IMR-90 (cell line): Measurements from ENCODE around the gene CRTAC1. TPM values are rescaled to one million over a fixed set of nuclear protein-coding genes. Genes with fewer than 3 reads are reported as not detected.

Experiments used
- ATAC-seq: fragments of 200-7000 bp; cut with Tn5 transposase; 2 replicates; pipeline ENCODE4 v1.9.1; 2020; ENCODE audit warnings: low read depth, mild to moderate bottlenecking, moderate library complexity
- BruUV-seq: library from RNA; stranded (reverse); fragments of 400-500 nt; replicated peaks from 2 replicates; lab custom pipeline; 2021; lab: Mats Ljungman, UMichigan
- CTCF ChIA-PET: fragments of 300-600 bp; formaldehyde crosslinking; extraction: SDS; loops from one replicate; lab custom pipeline; 2021; ENCODE audit warnings: antibody characterized with exemption; lab: Yijun Ruan, JAX
- POLR2A ChIA-PET: fragments of 300-600 bp; sonication (Branson Sonifier 250); formaldehyde crosslinking; loops from one replicate; lab custom pipeline; 2022; ENCODE audit warnings: antibody characterized with exemption; ENCODE audit not compliant: unreplicated experiment; lab: Charles Lee
- DNase-seq: peaks from one replicate; pipeline ENCODE4 v3.0.0; 2013
- H2AFZ ChIP-seq: replicated peaks from 2 replicates; pipeline ENCODE3; 2013; ENCODE audit warnings: low read length, mild to moderate bottlenecking; ENCODE audit not compliant: poor library complexity
- H2AK5ac ChIP-seq: 2 replicates; pipeline ENCODE4 v1.6.1; 2013; ENCODE audit warnings: low read depth, low read length, inconsistent platforms
- H2AK9ac ChIP-seq: replicated peaks from 2 replicates; pipeline ENCODE3; 2013; ENCODE audit warnings: mild to moderate bottlenecking, low read depth, low read length, moderate library complexity; ENCODE audit not compliant: poor library complexity
- H2BK120ac ChIP-seq: 2 replicates; pipeline ENCODE4 v1.6.1; 2013; ENCODE audit warnings: low read depth, low read length, inconsistent platforms
- H2BK15ac ChIP-seq: 3 replicates; pipeline ENCODE4 v1.6.1; 2013; ENCODE audit warnings: low read depth, low read length, inconsistent platforms
- H2BK20ac ChIP-seq: 2 replicates; pipeline ENCODE4 v1.6.1; 2013; ENCODE audit warnings: low read depth, mild to moderate bottlenecking, inconsistent platforms, low read length, moderate library complexity
- H2BK5ac ChIP-seq: 2 replicates; pipeline ENCODE4 v1.6.1; 2013; ENCODE audit warnings: mild to moderate bottlenecking, low read depth, low read length, inconsistent platforms; ENCODE audit not compliant: poor library complexity, severe bottlenecking
- H3K14ac ChIP-seq: replicated peaks from 2 replicates; pipeline ENCODE4 v1.6.1; 2013; ENCODE audit warnings: low read depth, low read length, inconsistent platforms
- H3K18ac ChIP-seq: 2 replicates; pipeline ENCODE4 v1.6.1; 2013; ENCODE audit warnings: low read depth, low read length, control low read depth
- H3K23ac ChIP-seq: 2 replicates; pipeline ENCODE4 v1.6.1; 2013; ENCODE audit warnings: low read depth, low read length, inconsistent platforms
- H3K27ac ChIP-seq: 2 replicates; pipeline ENCODE4 v1.5.1; 2013; ENCODE audit warnings: mild to moderate bottlenecking, control low read depth, low read length; ENCODE audit not compliant: insufficient read depth
- H3K27me3 ChIP-seq: 2 replicates; pipeline ENCODE4 v1.6.1; 2013; ENCODE audit warnings: low read length; ENCODE audit not compliant: control insufficient read depth, insufficient read depth
- H3K36me3 ChIP-seq: 2 replicates; pipeline ENCODE4 v1.6.1; 2013; ENCODE audit warnings: low read length, mixed read lengths; ENCODE audit not compliant: control insufficient read depth, insufficient read depth
- H3K4ac ChIP-seq: 2 replicates; pipeline ENCODE4 v1.6.1; 2013; ENCODE audit warnings: low read depth, low read length, inconsistent platforms
- H3K4me1 ChIP-seq: 2 replicates; pipeline ENCODE4 v1.6.1; 2013; ENCODE audit warnings: low read length, mixed read lengths; ENCODE audit not compliant: control insufficient read depth, insufficient read depth
- H3K4me2 ChIP-seq: 2 replicates; pipeline ENCODE4 v1.6.1; 2013; ENCODE audit warnings: low read depth, mild to moderate bottlenecking, control low read depth, low read length, moderate library complexity
- H3K4me3 ChIP-seq: 2 replicates; pipeline ENCODE4 v1.5.1; 2013; ENCODE audit warnings: low read depth, mild to moderate bottlenecking, control low read depth, low read length, moderate library complexity; ENCODE audit not compliant: insufficient read depth
- H3K56ac ChIP-seq: 2 replicates; pipeline ENCODE4 v1.6.1; 2013; ENCODE audit warnings: low read length, inconsistent platforms; ENCODE audit not compliant: insufficient read depth; ENCODE audit errors: extremely low read depth
- H3K79me1 ChIP-seq, 2 experiments: 2 replicates each; pipeline ENCODE4 v1.6.1; 2013; ENCODE audit warnings: low read length in 2 of 2, inconsistent platforms in 1 of 2, low read depth in 1 of 2
- H3K9ac ChIP-seq: 2 replicates; pipeline ENCODE4 v1.6.1; 2013; ENCODE audit warnings: low read depth, low read length, control low read depth
- H3K9me1 ChIP-seq: 2 replicates; pipeline ENCODE4 v1.6.1; 2013; ENCODE audit warnings: low read length, inconsistent platforms; ENCODE audit not compliant: insufficient read depth
- H3K9me3 ChIP-seq: 2 replicates; pipeline ENCODE4 v1.6.1; 2013; ENCODE audit warnings: low read length; ENCODE audit not compliant: control insufficient read depth, insufficient read depth
- H4K20me1 ChIP-seq: 2 replicates; pipeline ENCODE4 v1.6.1; 2013; ENCODE audit warnings: low read length, inconsistent platforms; ENCODE audit not compliant: insufficient read depth
- H4K5ac ChIP-seq: 2 replicates; pipeline ENCODE4 v1.6.1; 2013; ENCODE audit warnings: mild to moderate bottlenecking, low read depth, low read length, control low read depth
- H4K8ac ChIP-seq, 2 experiments: 2 replicates each; pipeline ENCODE4 v1.6.1; 2013; ENCODE audit warnings: low read depth in 2 of 2, low read length in 2 of 2, control low read depth in 1 of 2, inconsistent platforms in 1 of 2
- H4K91ac ChIP-seq: 2 replicates; pipeline ENCODE4 v1.6.1; 2013; ENCODE audit warnings: low read depth, low read length, inconsistent platforms; ENCODE audit not compliant: insufficient read depth
- BHLHE40 ChIP-seq: fragments of 150-350 bp; IDR thresholded peaks from 2 replicates; pipeline ENCODE4 v1.6.1; 2016; ENCODE audit warnings: mild to moderate bottlenecking, low read depth, low read length
- CEBPB ChIP-seq: IDR thresholded peaks from 2 replicates; pipeline ENCODE4 v1.6.1; 2012; ENCODE audit warnings: low read depth, low read length, improper control_type of control experiment
- CHD1 ChIP-seq: IDR thresholded peaks from 2 replicates; pipeline ENCODE4 v1.6.1; 2012; ENCODE audit warnings: low read depth, low read length, improper control_type of control experiment
- FOS ChIP-seq: fragments of 150-350 bp; IDR thresholded peaks from 2 replicates; pipeline ENCODE4 v1.6.1; 2016; ENCODE audit warnings: low read depth, low read length
- MAFK ChIP-seq: IDR thresholded peaks from 2 replicates; pipeline ENCODE4 v1.6.1; 2012; ENCODE audit warnings: low read depth, low read length, improper control_type of control experiment
- MAZ ChIP-seq: IDR thresholded peaks from 2 replicates; pipeline ENCODE4 v1.6.1; 2012; ENCODE audit warnings: low read depth, mild to moderate bottlenecking, low read length, improper control_type of control experiment, moderate library complexity, borderline replicate concordance
- MXI1 ChIP-seq: IDR thresholded peaks from 2 replicates; pipeline ENCODE4 v1.6.1; 2012; ENCODE audit warnings: low read depth, mild to moderate bottlenecking, low read length, moderate library complexity, borderline replicate concordance
- NFE2L2 ChIP-seq: fragments of 150-350 bp; IDR thresholded peaks from 2 replicates; pipeline ENCODE4 v1.6.1; 2016; ENCODE audit warnings: low read depth, mild to moderate bottlenecking, low read length
- POLR2A ChIP-seq: IDR thresholded peaks from 2 replicates; pipeline ENCODE4 v1.6.1; 2012; ENCODE audit warnings: mild to moderate bottlenecking, low read depth, low read length
- RAD21 ChIP-seq: IDR thresholded peaks from 2 replicates; pipeline ENCODE4 v1.6.1; 2012; ENCODE audit warnings: low read length, improper control_type of control experiment
- RCOR1 ChIP-seq: IDR thresholded peaks from 2 replicates; pipeline ENCODE4 v1.6.1; 2012; ENCODE audit warnings: mild to moderate bottlenecking, low read length, improper control_type of control experiment; ENCODE audit not compliant: insufficient replicate concordance
- RFX5 ChIP-seq: IDR thresholded peaks from 2 replicates; pipeline ENCODE4 v1.8.0; 2012; ENCODE audit warnings: low read depth, mild to moderate bottlenecking, low read length, moderate library complexity
- SMC3 ChIP-seq: fragments of 150-350 bp; IDR thresholded peaks from 2 replicates; pipeline ENCODE4 v1.6.1; 2016; ENCODE audit warnings: low read depth, mild to moderate bottlenecking, antibody characterized with exemption, low read length, moderate library complexity
- WGBS, 2 experiments: methylation state at CpG; one replicate each; pipeline versions ENCODE4 v1.1.5 to v1.1.7; 2013; ENCODE audit warnings: missing lambda C conversion rate in 2 of 2; ENCODE audit not compliant: insufficient read length in 1 of 2; ENCODE audit errors: extremely low coverage in 2 of 2; 5-methylcytosine and 5-hydroxymethylcytosine counted together
- dilution Hi-C: fragments of 300-500 bp; cut with HindIII; formaldehyde crosslinking; loops from one replicate; pipeline ENCODE4 v1.14.3; 2018; ENCODE audit warnings: low sequenced_read_pairs; ENCODE audit not compliant: unreplicated experiment
- in situ Hi-C: fragments of 300-500 bp; cut with MboI; formaldehyde crosslinking; loops from 3 replicates; pipeline ENCODE4 v1.14.3; 2019; ENCODE audit warnings: low sequenced_read_pairs, inconsistent platforms, mixed read lengths
- intact Hi-C: fragments of 100-400 bp; cut with micrococcal nuclease; formaldehyde crosslinking; loops from 2 replicates; pipeline ENCODE4 v1.10.0; 2022
- polyA plus RNA-seq, 3 experiments: library from polyadenylated mRNA; depleted of rRNA; stranded (reverse); fragments of >200 nt; gene quantifications; 2 replicates each; pipeline ENCODE4 v1.2.3, GENCODE V29; 2012; ENCODE audit warnings: low replicate concordance in 1 of 3
- total RNA-seq: library from RNA; depleted of rRNA; stranded (reverse); fragments of >200 nt; gene quantifications from 2 replicates; pipeline ENCODE4 v1.2.3, GENCODE V29; 2012
- TF ChIP-seq, protein P1 (sequence below): fragments of 150-350 bp; IDR thresholded peaks from 2 replicates; pipeline ENCODE4 v1.6.1; 2016; ENCODE audit warnings: low read depth, mild to moderate bottlenecking, low read length, moderate library complexity, borderline replicate concordance
- TF ChIP-seq, protein P2 (sequence below): conservative IDR thresholded peaks from 2 replicates; pipeline ENCODE4 v1.5.1; 2012; ENCODE audit warnings: mild to moderate bottlenecking, low read depth, low read length, improper control_type of control experiment
- TF ChIP-seq, protein P3 (sequence below): fragments of 150-350 bp; IDR thresholded peaks from 2 replicates; pipeline ENCODE4 v1.6.1; 2017; ENCODE audit warnings: mild to moderate bottlenecking, antibody characterized with exemption, low read length, low read depth

CRTAC1 gene
- total and polyA plus RNA-seq, 2 of the 4 experiments (the other 2 are of a cell fraction) = not detected

DNA sequence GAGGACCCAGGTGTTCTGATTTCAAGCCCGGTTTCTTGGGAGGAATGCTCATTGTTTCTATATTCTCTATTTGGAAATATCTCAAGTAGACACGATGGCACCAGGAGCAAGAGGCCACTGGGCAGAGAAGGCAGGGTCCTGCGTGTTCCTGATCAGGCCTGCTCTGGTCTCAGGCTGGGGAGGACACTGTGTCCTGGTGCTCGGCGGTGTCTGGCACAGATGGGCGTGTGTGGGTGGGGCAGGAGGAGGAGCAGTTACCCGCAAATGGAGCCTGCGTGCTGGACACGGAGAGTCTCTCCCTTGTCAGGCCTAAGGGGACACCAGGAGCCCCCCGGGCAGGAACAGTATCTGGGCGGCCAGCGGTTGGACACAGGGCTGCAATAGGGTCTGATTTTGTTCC is 206.7 kb downstream of the CRTAC1 start:
- TF ChIP-seq, protein P1, sequence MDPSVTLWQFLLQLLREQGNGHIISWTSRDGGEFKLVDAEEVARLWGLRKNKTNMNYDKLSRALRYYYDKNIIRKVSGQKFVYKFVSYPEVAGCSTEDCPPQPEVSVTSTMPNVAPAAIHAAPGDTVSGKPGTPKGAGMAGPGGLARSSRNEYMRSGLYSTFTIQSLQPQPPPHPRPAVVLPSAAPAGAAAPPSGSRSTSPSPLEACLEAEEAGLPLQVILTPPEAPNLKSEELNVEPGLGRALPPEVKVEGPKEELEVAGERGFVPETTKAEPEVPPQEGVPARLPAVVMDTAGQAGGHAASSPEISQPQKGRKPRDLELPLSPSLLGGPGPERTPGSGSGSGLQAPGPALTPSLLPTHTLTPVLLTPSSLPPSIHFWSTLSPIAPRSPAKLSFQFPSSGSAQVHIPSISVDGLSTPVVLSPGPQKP = no peak
- TF ChIP-seq, protein P2, sequence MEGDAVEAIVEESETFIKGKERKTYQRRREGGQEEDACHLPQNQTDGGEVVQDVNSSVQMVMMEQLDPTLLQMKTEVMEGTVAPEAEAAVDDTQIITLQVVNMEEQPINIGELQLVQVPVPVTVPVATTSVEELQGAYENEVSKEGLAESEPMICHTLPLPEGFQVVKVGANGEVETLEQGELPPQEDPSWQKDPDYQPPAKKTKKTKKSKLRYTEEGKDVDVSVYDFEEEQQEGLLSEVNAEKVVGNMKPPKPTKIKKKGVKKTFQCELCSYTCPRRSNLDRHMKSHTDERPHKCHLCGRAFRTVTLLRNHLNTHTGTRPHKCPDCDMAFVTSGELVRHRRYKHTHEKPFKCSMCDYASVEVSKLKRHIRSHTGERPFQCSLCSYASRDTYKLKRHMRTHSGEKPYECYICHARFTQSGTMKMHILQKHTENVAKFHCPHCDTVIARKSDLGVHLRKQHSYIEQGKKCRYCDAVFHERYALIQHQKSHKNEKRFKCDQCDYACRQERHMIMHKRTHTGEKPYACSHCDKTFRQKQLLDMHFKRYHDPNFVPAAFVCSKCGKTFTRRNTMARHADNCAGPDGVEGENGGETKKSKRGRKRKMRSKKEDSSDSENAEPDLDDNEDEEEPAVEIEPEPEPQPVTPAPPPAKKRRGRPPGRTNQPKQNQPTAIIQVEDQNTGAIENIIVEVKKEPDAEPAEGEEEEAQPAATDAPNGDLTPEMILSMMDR = no peak
- TF ChIP-seq MAFK (no peak), NFE2L2 (no peak), CHD1 (no peak), SMC3 (no peak), MXI1 (no peak), POLR2A (no peak), BHLHE40 (no peak), MAZ (no peak), FOS (no peak), CEBPB (no peak), RFX5 (no peak), RAD21 (no peak), RCOR1 (no peak)
- TF ChIP-seq, protein P3, sequence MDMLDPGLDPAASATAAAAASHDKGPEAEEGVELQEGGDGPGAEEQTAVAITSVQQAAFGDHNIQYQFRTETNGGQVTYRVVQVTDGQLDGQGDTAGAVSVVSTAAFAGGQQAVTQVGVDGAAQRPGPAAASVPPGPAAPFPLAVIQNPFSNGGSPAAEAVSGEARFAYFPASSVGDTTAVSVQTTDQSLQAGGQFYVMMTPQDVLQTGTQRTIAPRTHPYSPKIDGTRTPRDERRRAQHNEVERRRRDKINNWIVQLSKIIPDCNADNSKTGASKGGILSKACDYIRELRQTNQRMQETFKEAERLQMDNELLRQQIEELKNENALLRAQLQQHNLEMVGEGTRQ = no peak
- H4K8ac ChIP-seq = no peak overlapping the region
- no TSS peak for BruUV-seq
- DNase-seq = no peak
- dilution Hi-C loops (no loop called here), intact Hi-C loops (no loop called here), in situ Hi-C loops (no loop called here)
- no peak overlapping the region for H3K4me3 ChIP-seq
- no peak overlapping the region for H2BK20ac ChIP-seq
- H2AK5ac ChIP-seq = no peak overlapping the region
- ChIA-PET CTCF (no interaction called here), POLR2A (no interaction called here)
- no peak overlapping the region for H3K4me2 ChIP-seq
- no peaks in the 10 kb centered on the region for H3K36me3 ChIP-seq
- no peak overlapping the region for H2BK15ac ChIP-seq
- H4K91ac ChIP-seq = no peak overlapping the region
- no peak overlapping the region for H3K4ac ChIP-seq
- no peak overlapping the region for H2AK9ac ChIP-seq
- no peak overlapping the region for H4K5ac ChIP-seq
- H3K18ac ChIP-seq = no peak overlapping the region
- no peak for ATAC-seq
- no peak overlapping the region for H2BK120ac ChIP-seq
- H3K23ac ChIP-seq = no peak overlapping the region
- H4K20me1 ChIP-seq = no peaks in the 10 kb centered on the region
- H2BK5ac ChIP-seq = no peak overlapping the region
- no peaks in the 10 kb centered on the region for H3K9me1 ChIP-seq
- H3K27ac ChIP-seq = no peak overlapping the region
- H3K14ac ChIP-seq = no peak overlapping the region
- H3K79me1 ChIP-seq = no peaks in the 10 kb centered on the region
- H3K4me1 ChIP-seq = no peaks in the 10 kb centered on the region
- WGBS, 2 experiments = 71% methylated on average over 6 of the region's 12 CpGs; no CpG with 5 or more reads in 1 of the 2 experiments
- H2AFZ ChIP-seq = no peak overlapping the region
- H3K9ac ChIP-seq = no peak overlapping the region
- no peak overlapping the region for H3K56ac ChIP-seq
- H3K27me3 ChIP-seq = peaks cover 19% of the 10 kb centered on the region
- no peaks in the 10 kb centered on the region for H3K9me3 ChIP-seq
